Activated naive CD4-positive, alpha-beta T cell treated with anti-CD3 and anti-CD28 coated beads, Interleukin-2, amount 10 ng/mL, durations not matched to agents 7 days and 5 days (primary cell): ENCODE measurements around the gene NADK.

Experiments
- CTCF ChIA-PET: fragments of 350-600 bp; sonication (Branson Sonifier 250); formaldehyde crosslinking; loops from one replicate; lab custom pipeline; 2021; ENCODE audit warnings: antibody characterized with exemption; lab: Charles Lee
- DNase-seq: peaks from one replicate; pipeline ENCODE4 v3.0.0-alpha.2; 2020
- H3K27ac Mint-ChIP-seq: one replicate; pipeline ENCODE4 v1.8.0; 2021; ENCODE audit warnings: mild to moderate bottlenecking, moderate library complexity, mixed read lengths
- H3K27me3 Mint-ChIP-seq: one replicate; pipeline ENCODE4 v1.8.0; 2021; ENCODE audit warnings: mild to moderate bottlenecking, mixed read lengths
- H3K36me3 Mint-ChIP-seq: one replicate; pipeline ENCODE4 v1.8.0; 2021; ENCODE audit warnings: mixed read lengths
- H3K4me1 Mint-ChIP-seq: one replicate; pipeline ENCODE4 v1.8.0; 2021; ENCODE audit warnings: mixed read lengths
- H3K4me3 Mint-ChIP-seq: one replicate; pipeline ENCODE4 v1.8.0; 2021; ENCODE audit warnings: mild to moderate bottlenecking, moderate library complexity, mixed read lengths
- H3K9me3 Mint-ChIP-seq: one replicate; pipeline ENCODE4 v1.8.0; 2021; ENCODE audit warnings: mixed read lengths

NADK gene

DNA sequence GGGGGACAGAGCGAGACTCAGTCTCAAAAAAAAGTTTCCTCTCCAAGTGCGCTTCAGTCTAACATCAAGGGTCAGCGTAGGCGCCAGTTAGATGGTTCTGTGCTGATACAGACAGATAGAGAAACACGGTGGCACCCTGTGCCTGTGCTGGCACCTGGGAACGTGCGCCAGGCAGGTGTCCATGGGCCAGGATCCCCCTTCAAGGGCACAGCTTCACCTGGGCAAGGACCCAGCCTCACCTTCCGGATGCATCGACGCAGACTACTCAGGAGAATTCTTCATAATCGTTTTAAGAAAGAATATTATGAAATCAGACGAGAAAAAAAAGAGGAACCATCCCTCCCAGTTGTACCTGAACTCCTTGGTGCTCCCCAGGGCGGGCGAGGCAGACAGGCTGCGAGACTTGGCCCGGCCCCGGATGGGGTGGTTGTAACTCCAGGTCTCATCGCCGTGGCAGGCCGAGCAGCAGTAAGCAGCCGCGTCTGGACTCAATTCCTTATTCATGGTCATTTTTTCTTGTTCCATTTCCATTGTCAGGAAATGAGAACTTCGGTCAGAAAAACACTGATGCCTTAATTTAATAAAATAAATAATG is 13.3 kb downstream of the NADK start:
- peaks cover 51% of the 10 kb centered on the region for H3K36me3 Mint-ChIP-seq
- DNase-seq: no peak
- H3K9me3 Mint-ChIP-seq: peaks cover 5% of the 10 kb centered on the region
- H3K4me1 Mint-ChIP-seq: peaks cover 3% of the 10 kb centered on the region
- CTCF ChIA-PET: no interaction called here
- H3K27ac Mint-ChIP-seq: no peak overlapping the region
- no peak overlapping the region for H3K4me3 Mint-ChIP-seq
- H3K27me3 Mint-ChIP-seq: no peaks in the 10 kb centered on the region

- Mint-ChIP-seq H3K36me3 (peaks cover 48% of the 10 kb centered on the region), H3K27ac (no peak overlapping the region), H3K27me3 (no peaks in the 10 kb centered on the region), H3K4me3 (no peak overlapping the region), H3K4me1 (peaks cover 3% of the 10 kb centered on the region), H3K9me3 (peaks cover 5% of the 10 kb centered on the region)
- CTCF ChIA-PET: no interaction called here
- no peak for DNase-seq
Measured at GRCh38 chr1:1763657-1764621, 14.3 kb downstream of the NADK start.

DNA sequence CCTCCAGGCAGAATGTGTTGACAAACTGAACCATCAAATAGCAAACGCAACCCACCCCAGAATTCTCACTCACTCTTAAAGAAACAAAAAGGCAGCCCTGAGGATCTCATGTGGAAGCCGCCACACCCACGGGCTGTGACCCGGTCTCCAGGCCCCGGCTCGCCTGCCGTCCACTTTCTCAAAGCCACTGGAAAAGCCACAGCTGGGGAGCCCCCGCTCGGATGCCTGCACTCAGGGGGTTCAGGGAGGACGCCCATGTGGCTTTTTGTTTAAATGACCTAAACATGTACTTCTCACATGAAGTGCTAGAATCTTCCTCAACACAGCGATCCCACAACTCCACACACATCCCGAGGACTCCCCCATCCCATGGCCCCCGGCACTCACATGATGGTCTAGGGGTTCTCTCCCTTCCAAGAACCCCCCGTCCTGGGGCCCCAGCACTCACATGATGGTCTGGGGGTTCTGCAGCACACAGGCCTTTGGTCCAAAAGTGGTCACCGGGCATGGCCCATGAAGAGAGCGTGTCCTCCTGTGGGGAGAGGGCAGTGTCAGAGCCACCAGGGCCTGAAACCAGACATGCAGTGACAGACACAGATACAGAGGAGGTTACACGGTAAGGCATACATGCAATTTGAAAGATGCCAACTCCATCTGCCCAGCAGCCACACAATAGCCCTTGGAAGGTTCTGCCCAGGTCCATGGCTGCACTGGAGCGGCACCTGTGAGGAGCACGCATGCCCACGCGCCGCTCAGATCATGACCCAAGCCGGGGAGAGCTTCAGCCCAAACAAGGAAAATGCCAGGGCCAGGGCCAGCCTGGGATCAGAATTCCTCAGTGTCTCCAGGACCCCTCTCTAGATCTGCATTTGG is 16.5 kb downstream of the NADK start:
- Mint-ChIP-seq H3K4me3 (no peak overlapping the region), H3K36me3 (peaks cover 33% of the 10 kb centered on the region), H3K27me3 (no peaks in the 10 kb centered on the region), H3K4me1 (no peaks in the 10 kb centered on the region), H3K9me3 (no peaks in the 10 kb centered on the region), H3K27ac (no peak overlapping the region)
- CTCF ChIA-PET: no interaction called here
- DNase-seq: no peak

DNA sequence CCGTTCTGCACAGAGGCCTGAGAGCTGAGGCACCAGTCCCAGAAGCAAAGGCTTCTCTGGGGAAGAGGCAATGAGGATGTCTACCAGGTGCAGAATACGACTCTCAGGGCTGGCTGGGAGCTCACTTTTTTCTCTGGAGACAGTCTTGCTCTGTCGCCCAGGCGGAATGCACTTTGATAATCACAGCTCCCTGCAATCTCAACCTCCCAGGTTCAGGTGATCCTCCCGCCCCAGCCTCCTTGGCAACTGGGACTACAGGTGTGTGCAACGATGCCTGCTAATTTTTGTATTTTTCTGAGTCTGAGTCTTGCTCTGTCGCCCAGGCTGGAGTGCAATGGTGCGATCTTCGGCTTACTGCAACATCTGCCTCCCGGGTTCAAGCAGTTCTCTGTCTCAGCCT is 17.6 kb downstream of the NADK start:
- Mint-ChIP-seq H3K27ac (no peak overlapping the region), H3K9me3 (no peaks in the 10 kb centered on the region), H3K27me3 (no peaks in the 10 kb centered on the region), H3K4me1 (no peaks in the 10 kb centered on the region), H3K36me3 (peaks cover 33% of the 10 kb centered on the region), H3K4me3 (no peak overlapping the region)
- DNase-seq: no peak
- CTCF ChIA-PET: no interaction called here

- Mint-ChIP-seq H3K27ac (no peak overlapping the region), H3K4me1 (no peaks in the 10 kb centered on the region), H3K4me3 (no peak overlapping the region), H3K27me3 (no peaks in the 10 kb centered on the region), H3K9me3 (no peaks in the 10 kb centered on the region), H3K36me3 (peaks cover 33% of the 10 kb centered on the region)
- DNase-seq: no peak
- CTCF ChIA-PET: no interaction called here
Measured at GRCh38 chr1:1760345-1760650, 18.0 kb downstream of the NADK start.

- no peak for DNase-seq
- Mint-ChIP-seq H3K27ac (no peak overlapping the region), H3K27me3 (no peaks in the 10 kb centered on the region), H3K4me3 (no peak overlapping the region), H3K4me1 (no peaks in the 10 kb centered on the region), H3K9me3 (no peaks in the 10 kb centered on the region), H3K36me3 (peaks cover 29% of the 10 kb centered on the region)
- CTCF ChIA-PET: no interaction called here
Measured at GRCh38 chr1:1759456-1760344, 18.6 kb downstream of the NADK start.

- peaks cover 28% of the 10 kb centered on the region for H3K36me3 Mint-ChIP-seq
- H3K4me3 Mint-ChIP-seq: no peak overlapping the region
- no peaks in the 10 kb centered on the region for H3K27me3 Mint-ChIP-seq
- no peak overlapping the region for H3K27ac Mint-ChIP-seq
- no peak for DNase-seq
- no peaks in the 10 kb centered on the region for H3K9me3 Mint-ChIP-seq
- H3K4me1 Mint-ChIP-seq: no peaks in the 10 kb centered on the region
- CTCF ChIA-PET: no interaction called here
Measured at GRCh38 chr1:1758692-1759455, 19.4 kb downstream of the NADK start.

DNA sequence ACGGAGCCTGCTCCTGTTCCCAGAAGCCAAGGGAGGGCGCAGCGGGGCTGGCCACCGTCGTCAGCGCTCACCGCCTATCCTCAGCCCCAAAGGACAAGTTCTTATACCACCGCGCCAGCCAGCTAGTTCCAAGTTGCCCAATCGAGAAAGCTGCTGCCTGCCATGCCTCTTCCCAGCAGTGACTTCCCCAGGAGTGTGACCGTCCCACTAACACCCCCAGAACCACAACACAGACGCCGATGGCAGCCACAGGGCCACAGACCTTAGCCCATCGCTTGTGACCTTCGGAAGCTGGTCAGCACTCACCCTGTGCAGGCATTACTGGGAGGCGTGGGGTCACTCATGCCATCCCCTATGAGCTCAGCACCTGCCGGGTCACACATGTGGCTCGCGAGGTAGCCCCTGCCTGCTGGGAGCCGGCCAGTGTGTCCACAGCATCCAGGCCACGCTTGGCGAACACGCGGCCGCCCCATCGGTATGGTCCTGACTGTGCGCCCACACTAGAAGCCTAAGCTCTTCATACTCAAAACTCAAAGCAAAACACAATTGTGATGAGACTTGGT is 20.1 kb downstream of the NADK start:
- no peak overlapping the region for H3K4me3 Mint-ChIP-seq
- H3K9me3 Mint-ChIP-seq: no peaks in the 10 kb centered on the region
- H3K27me3 Mint-ChIP-seq: no peaks in the 10 kb centered on the region
- CTCF ChIA-PET: no interaction called here
- no peak for DNase-seq
- H3K27ac Mint-ChIP-seq: peak overlapping the region; percentile 14
- H3K36me3 Mint-ChIP-seq: peaks cover 28% of the 10 kb centered on the region
- H3K4me1 Mint-ChIP-seq: no peaks in the 10 kb centered on the region

DNA sequence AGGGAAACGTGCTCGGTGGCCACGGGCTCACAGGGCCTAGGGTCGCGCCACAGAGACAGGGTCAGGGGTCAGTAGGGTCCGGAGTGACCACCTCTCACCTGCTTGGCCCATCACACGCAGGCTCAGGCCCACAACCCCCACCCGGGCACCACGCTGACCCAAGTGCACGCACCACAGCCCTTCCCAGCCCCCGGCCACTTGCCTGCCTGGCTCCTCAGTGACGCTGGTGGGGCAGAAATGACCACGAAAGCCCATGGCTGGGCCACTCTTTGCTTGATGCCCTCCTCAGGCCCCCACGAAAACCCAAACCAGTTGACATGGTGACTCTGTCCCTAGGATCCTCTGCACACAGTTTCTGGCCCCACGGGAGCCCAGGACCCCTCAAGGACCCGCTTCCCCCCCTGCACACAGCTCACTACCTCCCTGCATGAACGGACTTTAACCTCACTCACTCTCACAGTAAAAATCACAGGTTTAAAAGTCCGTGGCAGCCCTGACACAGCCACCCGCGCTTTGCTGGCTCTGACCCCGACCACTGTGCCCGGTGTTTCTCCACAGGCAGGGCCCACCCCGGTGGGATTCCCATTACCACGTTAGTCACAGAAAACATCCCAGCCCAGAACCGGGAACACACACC is 20.7 kb downstream of the NADK start:
- no peaks in the 10 kb centered on the region for H3K27me3 Mint-ChIP-seq
- no peaks in the 10 kb centered on the region for H3K4me1 Mint-ChIP-seq
- peak overlapping the region; percentile 14 for H3K27ac Mint-ChIP-seq
- CTCF ChIA-PET: no interaction called here
- peaks cover 25% of the 10 kb centered on the region for H3K36me3 Mint-ChIP-seq
- H3K4me3 Mint-ChIP-seq: no peak overlapping the region
- H3K9me3 Mint-ChIP-seq: no peaks in the 10 kb centered on the region
- DNase-seq: no peak

GRCh38 chr1:1756661-1757421 is 21.4 kb downstream of the NADK start:
- CTCF ChIA-PET: no interaction called here
- no peak overlapping the region for H3K27ac Mint-ChIP-seq
- no peak for DNase-seq
- H3K4me3 Mint-ChIP-seq: no peak overlapping the region
- no peaks in the 10 kb centered on the region for H3K4me1 Mint-ChIP-seq
- H3K36me3 Mint-ChIP-seq: peaks cover 20% of the 10 kb centered on the region
- no peaks in the 10 kb centered on the region for H3K27me3 Mint-ChIP-seq
- H3K9me3 Mint-ChIP-seq: no peaks in the 10 kb centered on the region

GRCh38 chr1:1755852-1756251 is 22.4 kb downstream of the NADK start:
- Mint-ChIP-seq H3K27me3 (no peaks in the 10 kb centered on the region), H3K4me1 (no peaks in the 10 kb centered on the region), H3K4me3 (no peak overlapping the region), H3K9me3 (no peaks in the 10 kb centered on the region), H3K27ac (no peak overlapping the region), H3K36me3 (peaks cover 14% of the 10 kb centered on the region)
- CTCF ChIA-PET: no interaction called here
- DNase-seq: no peak

- H3K36me3 Mint-ChIP-seq: peaks cover 13% of the 10 kb centered on the region
- H3K4me3 Mint-ChIP-seq: no peak overlapping the region
- CTCF ChIA-PET: no interaction called here
- no peaks in the 10 kb centered on the region for H3K27me3 Mint-ChIP-seq
- H3K27ac Mint-ChIP-seq: no peak overlapping the region
- H3K4me1 Mint-ChIP-seq: no peaks in the 10 kb centered on the region
- H3K9me3 Mint-ChIP-seq: no peaks in the 10 kb centered on the region
- no peak for DNase-seq
Measured at GRCh38 chr1:1755426-1755825, 22.8 kb downstream of the NADK start.
